Stimulated activated CD4-positive, alpha-beta T cell treated with anti-CD3 and anti-CD28 coated beads, Interleukin-15, amount 100 ng/mL, for 1 hour (primary cell): Measurements from ENCODE around the gene STT3B.
"Not testable (repeated sequence)": the region's sequence is repeated elsewhere in the genome, so short reads cannot be mapped to it uniquely, and the experiment has no call there.

Experiments used
- DNase-seq, 2 donors: peaks; one replicate each; pipeline ENCODE4 v3.0.0-alpha.2; 2020; ENCODE audit warnings: low read depth in 1 of 2, low spot score in 1 of 2

STT3B gene

DNA sequence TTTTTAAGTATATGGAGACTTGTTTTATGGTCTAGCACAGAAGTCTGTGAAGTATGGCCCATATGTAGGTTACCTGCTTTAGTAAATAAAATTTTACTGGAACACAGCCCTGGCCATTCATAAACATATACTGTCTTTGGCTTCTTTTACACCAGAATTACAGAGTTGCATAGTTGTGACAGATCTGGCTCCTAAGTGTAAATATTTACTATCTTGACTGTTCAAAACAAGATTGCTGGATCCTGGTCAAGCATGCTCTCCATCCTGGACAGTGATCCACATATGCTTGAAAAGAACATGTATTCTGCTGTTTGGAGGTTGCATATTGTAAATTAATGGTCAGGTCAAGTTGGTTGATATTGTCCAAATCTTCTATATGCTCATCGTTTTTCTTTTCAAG is 57.9 kb downstream of the STT3B start:
- DNase-seq: no peak

DNA sequence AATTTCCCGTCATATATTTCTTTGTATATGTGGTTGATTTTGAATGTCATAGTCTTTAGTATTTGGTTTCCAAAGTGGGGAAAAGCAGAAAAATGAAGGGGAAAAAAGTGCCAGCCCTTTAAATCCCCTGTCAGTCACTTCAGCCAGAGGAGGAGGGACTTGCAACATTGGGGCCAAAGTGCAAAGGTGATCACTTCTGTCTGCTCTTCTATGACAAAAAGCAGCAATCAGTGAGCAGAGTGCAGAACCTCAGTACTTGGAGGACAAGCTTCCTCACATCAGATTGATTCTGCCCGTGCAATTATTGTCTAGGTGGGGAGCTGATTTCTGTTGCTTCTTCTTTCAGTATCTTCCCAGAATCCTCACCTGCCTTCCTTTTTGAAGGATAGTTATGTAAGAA is 60.0 kb downstream of the STT3B start:
- no peak for DNase-seq

DNA sequence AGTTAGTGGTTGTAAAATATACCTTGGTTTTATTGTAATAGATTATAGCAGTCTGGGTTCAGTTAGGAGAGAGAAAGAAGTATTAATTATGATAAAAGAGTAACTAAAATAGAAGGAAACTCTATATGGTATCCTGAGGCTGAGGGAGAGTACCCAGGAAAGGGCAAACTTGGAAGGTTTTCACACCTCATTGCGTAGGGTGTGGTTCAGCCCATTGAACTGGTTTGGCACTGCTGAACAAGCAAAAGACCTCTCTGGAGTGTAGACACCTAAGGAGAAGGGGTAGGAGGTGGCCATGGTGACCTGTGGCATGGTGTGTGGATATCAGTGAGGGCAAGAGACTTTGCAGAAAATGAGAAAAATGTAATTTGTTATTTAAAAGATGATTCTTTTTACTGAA is 63.5 kb downstream of the STT3B start:
- no peak for DNase-seq

DNA sequence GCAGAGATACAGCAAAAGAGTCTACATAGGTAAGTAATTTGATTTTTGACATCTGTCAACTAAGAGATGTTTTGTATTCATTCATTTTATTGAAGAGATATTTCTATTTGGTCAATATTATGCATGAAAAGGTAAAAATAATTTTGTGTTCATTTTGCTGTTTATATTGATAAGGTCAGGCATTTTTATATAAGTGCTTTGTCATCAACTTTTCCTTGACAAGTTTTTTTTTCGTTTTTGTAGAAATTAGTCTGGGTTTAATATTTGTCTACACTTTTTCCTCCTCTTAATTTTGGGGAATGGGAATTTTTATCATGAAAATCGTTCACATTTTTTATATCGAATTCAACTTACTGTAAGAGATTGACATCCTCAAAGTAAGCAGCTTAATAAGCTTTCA is 67.7 kb downstream of the STT3B start:
- no peak for DNase-seq

DNA sequence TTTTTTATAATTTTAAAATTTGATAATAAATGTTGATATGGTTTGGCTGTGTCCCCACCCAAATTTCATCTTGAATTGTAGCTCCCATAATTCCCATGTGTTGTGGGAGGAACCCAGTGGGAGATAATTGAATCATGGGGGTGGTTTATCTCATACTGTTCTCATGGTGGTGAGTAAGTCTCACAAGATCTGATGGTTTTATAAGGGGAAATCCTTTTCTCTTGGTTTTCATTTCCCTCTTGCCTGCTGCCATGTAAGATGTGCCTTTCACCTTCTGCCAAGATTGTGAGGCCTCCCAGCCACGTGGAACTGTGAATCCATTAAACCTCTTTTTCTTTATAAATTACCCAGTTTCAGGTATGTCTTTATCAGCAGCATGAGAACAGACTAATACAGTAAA is 72.6 kb downstream of the STT3B start:
- DNase-seq: not testable (repeated sequence)

DNA sequence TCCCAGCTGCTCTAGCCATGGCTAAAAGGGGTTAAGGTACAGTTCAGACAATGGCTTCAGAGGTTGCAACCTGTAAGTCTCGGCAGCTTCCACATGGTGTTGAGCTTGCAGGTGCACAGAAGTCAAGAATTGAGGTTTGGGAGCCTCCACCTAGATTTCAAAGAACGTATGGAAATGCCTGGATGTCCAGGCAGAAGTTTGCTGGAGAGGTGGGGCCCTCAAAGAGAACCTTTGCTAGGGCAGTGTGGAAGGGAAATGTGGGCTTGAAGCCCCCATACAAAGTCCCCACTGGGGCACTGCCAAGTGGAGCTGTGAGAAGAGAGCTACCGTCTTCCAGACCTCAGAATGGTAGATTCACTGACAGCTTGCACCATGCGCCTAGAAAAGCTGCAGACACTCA is 73.7 kb downstream of the STT3B start:
- DNase-seq: no peak

DNA sequence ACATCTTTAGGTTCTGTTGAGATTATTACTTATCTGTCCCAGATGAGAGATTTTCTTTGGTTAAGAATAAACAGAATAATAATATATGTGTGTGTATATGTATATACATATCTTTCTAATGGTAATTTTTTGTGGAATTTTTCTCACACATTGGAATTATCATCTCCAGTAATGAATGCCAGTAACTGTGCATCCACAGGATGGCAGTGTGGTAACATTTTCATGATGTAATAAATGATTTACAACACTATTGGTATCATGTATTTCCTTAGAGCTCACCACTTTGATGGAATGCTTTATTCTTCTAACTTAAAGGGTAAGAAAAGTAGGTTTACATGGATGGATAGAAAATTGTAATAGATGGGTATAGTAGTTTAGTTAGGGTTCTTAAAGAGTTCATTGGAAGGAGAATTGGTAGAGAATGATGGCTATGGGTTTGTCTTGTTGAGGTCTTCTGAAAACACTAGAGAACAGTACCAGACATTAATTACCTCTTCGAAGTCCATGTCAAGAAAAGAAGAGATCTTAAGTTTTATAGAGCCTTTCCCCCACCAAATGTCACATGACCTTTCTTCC is 78.1 kb downstream of the STT3B start:
- no peak for DNase-seq

DNA sequence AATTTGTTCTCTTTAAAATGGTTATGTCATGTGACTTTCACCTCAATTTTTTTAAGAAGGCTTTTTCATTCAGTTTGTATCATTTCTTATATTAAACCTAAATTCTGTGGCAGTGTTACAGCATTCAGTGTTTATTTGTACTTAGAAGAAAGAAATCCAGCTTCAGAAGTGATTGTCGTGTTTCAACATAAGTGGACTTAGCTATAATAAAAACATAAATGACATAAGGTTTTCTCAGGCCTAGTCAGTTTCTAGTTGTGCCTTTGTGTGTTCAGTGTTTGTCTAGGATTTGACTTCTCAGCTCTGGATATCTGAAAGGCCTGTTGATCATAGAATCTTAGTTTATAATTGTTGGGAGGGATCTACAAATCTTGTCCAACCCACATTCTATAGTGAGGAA is 80.5 kb downstream of the STT3B start:
- DNase-seq: no peak

DNA sequence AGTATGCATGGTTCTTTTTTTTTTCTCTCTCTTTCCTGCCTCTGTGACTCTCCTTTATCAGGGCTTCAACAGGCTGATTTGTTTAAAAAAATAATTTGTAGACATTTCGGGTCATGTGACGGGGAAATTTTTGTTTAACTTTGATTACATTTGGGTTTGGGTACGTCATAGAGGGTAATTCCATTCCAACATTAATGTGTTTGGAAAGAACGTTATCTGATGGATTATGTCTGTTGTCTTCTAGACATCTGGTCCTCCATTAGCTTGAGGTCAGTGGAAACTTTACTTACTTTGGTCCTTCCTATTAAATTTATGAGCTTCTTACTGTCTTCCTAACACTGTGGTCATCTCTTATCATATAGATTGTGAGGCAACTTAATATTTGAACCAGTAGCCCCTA is 80.9 kb downstream of the STT3B start:
- DNase-seq: no peak

DNA sequence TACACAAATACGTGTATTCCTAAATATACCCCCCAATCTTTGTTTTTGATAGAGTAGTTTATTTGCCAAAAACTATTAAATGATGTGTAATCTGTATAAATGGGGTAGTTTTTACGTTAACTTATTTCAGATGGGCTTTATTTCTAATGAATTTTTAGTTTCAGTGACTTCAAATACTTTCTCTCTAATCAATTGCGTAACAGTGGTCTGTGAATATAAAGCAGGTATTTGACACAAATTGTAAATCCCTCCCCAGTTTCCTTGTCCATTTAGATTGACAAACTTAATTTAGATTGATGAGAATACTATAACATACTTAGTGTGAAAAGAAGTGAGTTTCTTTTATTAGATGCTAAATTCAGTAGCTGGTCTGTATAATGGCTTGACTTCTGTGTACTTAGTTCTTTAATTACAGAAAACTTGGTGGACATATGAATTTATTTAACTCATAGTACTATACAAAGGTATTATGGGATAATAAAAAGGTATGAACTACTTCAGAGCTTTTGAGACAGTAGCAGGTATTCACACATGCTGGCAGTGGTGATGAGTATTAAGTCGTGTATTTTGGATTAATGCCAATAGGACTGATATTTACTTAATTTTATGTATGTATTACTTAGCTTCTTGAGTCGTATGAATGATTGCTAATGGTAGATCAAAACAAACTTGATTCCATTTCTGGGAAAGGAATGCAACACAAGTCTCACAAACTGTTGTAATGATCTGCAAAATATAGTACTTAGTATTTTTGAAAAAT is 81.6 kb downstream of the STT3B start:
- DNase-seq: no peak

DNA sequence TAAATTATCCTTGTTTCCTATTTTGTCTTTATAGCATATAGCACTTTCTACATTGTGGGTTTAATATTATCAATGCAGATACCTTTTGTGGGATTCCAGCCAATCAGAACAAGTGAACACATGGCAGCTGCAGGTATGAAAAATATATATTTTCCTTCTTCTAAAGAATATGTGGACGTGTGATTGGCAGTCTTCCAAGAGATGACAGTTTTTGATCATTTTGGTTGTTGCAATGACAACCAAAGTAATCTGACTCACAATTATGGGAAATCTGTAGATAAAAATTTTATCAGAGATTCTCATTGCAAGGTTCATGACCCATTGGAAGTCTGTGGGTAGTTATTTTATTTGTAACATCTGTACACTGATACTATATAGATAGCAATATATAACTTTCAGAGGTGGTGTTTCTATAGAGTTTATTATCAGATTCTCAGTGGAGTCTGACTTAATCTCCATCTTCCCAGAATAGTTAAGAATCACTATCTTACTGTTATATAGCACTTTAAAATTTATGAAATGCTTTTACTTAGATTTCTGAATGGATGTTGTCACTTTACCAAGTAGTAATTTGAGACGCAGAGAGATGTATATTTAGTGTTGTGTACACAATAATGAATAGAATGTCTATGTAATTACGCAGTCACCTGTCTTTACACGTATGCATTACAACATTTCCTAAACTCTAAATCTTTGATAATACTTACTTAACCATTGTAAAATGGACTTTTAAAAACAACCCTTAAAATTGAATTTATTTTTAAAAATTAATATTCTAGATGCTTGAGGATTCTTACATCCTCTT is 82.5 kb downstream of the STT3B start:
- no peak for DNase-seq

DNA sequence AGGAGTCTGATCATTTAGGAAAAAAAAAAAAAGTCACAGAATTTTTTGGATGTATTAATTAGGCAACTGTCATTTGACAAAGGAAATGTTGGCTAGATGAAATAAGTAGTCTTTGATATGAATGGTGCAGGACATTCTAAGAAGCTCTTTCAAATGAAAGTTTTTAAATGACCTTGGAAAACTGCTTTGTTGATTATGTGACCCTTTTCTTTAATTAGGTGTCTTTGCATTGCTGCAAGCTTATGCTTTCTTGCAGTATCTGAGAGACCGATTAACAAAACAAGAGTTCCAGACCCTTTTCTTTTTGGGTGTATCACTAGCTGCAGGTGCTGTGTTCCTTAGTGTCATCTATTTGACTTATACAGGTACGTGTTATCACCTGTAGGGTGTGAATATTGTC is 84.0 kb downstream of the STT3B start:
- DNase-seq: no peak

DNA sequence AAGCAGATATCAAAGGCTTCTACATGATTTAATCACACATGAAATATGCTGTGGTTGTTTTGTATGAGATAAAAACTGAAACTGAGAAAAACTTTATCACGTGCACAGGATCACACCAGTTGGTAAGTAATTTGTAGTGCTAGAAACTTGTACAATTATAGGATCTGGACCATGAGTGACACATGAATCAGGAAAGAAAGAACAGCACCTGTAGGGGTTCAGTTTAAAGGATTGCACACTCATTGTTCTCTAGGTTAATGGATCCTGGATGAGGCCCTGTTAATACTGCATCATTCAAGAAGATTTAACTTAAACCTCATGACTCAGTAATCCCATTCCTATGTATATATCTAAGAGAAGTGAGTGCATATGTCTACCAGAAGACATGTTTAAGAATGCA is 87.9 kb downstream of the STT3B start:
- DNase-seq: no peak

DNA sequence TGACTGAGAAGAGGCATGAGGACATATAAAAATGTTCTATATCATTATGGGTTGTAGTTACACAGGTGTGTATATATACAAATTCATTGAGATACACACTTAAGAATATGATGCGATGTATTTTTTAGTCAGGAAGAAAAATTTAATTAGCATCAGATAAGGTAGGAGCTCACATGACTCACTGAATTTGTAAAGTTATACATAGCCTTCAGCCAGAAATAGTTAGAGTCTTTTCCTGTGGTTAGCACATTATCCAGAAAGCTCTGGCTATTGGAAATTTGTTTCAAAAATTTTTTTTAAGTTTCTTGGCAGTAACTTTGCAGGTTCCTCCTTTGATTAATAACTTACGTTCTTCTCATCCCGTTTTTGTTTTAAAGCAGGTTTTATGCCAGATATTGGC is 88.6 kb downstream of the STT3B start:
- no peak for DNase-seq

DNA sequence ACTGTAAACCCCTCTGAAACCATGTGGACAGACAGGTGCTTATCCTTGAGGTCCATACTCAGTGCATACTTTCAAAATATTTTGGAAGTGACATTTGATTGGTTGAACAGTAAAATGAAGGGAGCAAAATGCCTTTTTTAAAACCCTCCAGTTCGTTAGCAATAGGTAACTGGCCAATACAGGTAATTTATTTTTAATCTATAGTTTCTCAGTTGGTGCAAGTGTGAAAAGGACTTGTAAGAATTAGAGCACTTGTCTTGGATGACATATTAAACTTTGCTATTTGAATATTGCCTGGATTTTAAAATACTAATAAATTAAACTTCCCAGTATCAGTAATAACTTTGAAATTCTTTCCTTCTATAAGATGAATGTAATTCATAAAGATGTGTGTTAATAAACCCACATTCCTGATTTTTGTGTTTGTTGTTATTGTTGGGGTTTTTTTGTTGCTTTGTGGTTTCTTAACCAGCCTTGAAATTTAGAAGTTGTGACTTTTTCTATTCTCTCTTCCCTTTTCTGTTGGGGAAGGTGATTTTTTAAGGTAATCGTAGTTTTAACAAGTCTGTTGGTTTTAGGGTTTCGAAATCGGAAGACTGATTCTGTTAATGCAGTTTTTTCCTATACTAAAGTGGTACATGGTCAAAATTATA is 90.0 kb downstream of the STT3B start:
- no peak for DNase-seq

DNA sequence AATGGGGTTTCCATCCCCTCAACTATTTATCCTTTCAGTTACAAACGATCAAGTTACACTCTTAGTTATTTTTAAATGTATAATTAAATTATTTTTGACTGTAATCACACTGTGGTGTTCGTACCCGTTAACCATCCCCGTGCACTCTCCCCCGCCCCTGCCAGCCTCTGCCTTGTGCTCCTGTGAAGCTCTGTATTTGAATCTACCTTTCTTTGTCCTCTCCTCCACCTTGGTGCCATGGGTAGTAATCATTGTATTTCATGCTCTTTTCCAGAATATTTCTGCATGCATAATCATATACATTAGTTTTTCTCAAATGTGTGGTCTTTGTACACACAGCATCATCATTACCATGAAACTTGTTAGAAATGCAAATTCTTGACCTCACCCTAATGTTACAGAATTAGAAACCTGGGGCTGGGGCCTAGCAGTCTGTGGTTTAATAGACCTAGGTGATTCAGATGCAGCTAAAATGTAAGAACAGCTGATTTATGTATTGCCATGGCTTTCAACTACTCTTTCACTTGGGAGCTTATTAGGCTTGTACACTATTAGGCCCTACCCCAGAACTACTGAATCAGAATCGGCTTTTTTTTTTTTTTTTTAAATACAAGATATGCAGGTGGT is 91.5 kb downstream of the STT3B start:
- DNase-seq: no peak

DNA sequence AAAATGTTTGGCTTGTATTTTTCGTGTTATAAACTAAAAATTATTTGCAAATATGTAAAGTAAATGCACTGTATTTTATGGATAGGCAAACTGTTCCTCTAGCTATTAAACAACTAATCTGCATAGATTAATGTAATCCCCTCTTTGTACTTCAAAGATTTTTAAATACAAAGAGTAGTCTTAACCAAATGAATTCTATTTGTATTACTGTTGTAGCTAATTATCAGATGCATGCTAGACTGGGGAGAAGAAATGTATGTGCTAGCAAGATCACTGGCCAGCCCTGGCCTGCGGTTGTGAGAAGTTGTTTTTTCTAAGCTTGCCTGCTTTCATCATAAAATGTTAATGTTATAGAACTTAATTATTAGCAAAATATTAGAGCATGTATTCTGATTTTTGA is 92.6 kb downstream of the STT3B start:
- DNase-seq: no peak

DNA sequence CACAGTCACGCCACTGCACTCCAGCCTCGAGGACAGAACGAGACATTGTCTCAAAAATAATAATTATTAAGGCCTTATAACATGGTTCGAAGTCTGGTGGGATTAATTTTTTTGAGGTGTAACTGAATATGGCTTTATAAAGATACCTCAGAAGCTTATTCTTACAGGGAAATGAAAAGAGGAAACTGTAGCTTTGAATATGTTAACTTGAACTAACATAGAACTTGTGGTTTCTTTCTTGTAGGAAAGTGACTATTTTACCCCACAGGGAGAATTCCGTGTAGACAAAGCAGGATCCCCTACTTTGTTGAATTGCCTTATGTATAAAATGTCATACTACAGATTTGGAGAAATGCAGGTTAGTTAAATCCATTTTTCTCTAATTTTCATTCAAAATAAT is 96.3 kb downstream of the STT3B start:
- DNase-seq: no peak

DNA sequence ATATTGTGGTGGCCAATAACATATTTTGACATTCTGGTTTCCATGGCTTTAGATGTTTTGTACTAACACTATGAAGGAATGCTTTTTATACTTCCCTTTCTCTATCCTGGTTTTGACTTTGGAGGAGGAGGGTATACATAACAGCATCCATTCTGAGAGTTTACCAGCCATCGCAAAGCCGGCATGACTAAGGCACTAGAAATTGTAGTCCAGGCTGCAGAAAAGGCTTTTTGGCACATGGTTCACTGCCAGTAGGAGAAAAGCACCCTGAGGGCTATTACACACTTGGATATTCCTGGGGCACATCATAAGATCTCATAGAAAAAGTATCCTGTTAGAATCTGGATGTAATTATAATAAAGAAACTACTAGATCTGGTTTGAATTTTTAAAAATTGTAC is 101.8 kb downstream of the STT3B start:
- no peak for DNase-seq

DNA sequence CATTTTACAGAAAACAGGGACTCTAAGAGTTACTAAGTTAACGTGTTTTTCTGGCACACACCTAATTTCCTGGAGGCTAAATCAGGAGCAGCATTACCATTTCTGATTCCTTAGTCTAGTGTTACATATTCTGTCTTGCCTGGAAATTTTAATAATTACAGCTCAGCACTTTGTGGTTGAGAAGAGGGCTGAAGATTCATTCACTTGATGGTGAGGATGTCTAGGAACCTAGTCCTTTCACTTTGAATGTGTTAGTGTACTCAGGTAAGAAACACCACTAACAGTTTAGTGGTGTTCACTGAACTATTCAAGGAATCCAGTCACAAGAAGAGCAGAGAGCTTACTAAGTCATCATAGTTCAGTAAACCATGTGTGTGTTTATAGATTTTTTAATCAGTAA is 102.8 kb downstream of the STT3B start:
- no peak for DNase-seq

DNA sequence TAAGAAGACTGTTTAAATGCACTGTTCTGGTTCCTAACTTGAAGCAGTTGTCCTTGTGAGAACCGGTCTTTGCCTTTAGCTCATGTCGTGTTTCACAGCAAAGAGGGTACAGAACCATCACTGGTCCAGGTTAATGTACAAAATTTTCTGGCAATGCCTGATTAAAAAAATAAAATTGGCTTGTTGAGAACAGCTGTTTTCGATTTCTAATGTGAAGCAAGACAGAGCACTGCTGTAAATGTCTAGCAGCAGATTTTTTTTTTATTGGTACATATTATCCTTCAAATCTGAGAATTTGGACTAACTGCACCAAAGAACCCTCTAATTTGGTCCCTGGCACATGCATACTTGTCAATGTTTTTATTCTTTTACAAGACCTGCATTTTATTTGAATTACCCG is 103.3 kb downstream of the STT3B start:
- no peak for DNase-seq
